Measurements from ENCODE around the gene SUCLA2.

DNA sequence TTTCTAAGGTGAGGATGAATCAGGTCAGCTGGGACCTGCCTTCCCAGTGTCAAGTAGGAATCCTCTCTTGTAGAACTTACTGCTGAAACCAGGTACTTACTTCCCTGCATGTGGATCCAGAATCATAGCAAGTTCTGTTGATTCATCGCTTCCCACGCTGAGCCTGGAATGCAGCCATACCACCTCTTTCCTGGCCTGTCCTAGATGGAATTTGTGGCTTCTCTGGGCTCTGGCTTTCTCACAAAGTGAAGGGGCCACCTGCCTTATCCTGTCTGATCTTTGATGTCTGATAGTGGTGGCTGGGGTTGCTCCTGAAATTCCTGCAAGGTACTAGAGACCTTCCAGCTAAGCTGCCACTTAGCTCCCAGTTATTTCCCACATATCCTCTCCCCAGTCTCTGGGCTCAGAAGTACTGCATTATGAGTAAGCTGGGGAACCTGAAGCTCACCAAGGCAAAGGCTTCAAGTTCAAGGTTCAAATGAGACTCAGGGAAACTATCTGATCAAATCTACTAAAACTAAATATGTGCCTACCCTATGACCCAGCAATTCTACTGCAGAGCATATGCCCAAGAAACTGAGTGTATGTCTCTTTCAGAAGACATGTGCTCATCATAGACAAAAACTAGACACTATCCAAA, 103.5 kb downstream of the SUCLA2 start:
- TF ChIP-seq CTCF (conservative IDR thresholded peaks at IDR 0.05 in 1 of 2, IDR thresholded peaks at IDR 0.05 in 1 of 2; ENCODE audit: low read depth in 1 of 2, low read length in 2 of 2) (no peak), EZH2 (IDR thresholded peaks at IDR 0.05; ENCODE audit: low read length, missing control alignments) (no peak)
